Measurements from ENCODE around the gene NOM1.

NOM1 gene

GRCh38 chr7:157017603-157018327 is 68.3 kb downstream of the NOM1 start:
- DNase-seq: no peak

GRCh38 chr7:157018328-157018996 is 69.0 kb downstream of the NOM1 start:
- DNase-seq: no peak

DNA sequence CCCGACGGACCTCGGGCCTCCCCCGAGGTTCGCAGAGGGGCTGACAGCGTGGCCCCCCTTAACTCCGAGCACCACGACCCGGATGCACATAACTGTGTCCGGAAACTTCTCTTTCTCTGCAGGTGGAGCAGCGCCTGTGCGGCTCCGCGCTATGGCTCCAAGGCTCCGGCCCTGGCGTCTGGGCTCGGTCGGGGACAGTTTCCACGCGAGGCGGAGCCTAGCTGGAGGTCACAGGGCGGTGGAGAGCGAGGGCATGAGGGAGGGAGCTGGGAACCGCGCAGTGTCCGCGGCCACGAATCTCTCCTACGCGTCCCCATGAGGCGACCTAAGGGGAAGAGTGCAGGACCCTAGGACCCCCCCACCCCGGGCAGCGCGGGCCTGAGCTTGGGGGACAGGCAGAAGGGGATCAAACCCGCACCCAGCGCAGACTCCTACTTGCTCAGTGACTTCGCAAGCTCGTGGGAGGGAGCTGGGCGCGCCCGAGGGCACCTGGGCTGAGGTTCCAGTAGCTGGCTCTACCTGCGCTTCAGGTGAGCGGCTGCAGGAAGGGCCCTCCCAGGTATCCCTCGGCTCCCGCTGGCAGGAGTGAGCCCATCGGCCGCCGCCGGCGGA is 69.6 kb downstream of the NOM1 start:
- no peak for DNase-seq

GRCh38 chr7:157019718-157020451 is 70.4 kb downstream of the NOM1 start:
- DNase-seq: no peak

- no peak for DNase-seq
Measured at GRCh38 chr7:157020514-157021070, 71.1 kb downstream of the NOM1 start.

DNA sequence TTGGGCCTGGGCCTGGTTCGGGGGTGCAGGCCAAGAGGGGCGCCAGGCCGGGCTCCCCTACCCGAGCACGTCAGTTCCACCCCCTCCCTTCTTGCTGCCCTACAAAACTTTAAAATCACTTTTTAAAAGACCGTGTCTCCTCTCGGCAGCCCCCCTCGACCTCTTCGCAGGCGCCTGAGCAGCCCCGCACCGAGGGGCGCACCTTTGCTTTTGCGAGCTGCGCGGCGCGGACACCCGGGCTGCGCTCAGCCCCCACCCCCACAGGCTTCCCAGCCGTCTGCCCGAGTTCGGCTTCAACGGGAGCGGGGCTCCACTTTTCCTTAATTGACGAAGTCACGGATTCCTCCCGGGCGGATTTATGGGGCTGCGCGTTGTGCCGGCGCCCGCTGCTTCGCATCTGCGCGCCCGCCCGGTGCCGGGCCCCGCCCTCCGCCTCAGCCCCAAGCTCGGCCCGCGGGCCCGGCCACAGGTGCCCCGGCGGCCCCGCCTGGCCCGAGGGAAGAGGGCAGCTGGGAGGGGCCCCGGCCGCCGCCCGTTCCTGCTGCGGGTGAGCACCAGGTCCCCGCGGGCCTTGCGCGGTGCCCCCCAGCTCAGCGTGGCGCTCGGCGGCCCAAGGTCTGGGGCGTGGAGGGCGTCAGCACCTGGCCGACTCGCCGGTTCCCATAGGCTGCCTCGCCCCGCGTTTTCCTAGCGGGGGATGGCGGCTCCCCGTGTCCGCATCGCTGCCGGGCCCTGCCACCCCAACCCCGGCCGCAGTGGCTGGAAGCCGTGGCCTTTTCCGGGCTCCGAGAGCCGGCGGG is 71.8 kb downstream of the NOM1 start:
- DNase-seq: no peak

DNA sequence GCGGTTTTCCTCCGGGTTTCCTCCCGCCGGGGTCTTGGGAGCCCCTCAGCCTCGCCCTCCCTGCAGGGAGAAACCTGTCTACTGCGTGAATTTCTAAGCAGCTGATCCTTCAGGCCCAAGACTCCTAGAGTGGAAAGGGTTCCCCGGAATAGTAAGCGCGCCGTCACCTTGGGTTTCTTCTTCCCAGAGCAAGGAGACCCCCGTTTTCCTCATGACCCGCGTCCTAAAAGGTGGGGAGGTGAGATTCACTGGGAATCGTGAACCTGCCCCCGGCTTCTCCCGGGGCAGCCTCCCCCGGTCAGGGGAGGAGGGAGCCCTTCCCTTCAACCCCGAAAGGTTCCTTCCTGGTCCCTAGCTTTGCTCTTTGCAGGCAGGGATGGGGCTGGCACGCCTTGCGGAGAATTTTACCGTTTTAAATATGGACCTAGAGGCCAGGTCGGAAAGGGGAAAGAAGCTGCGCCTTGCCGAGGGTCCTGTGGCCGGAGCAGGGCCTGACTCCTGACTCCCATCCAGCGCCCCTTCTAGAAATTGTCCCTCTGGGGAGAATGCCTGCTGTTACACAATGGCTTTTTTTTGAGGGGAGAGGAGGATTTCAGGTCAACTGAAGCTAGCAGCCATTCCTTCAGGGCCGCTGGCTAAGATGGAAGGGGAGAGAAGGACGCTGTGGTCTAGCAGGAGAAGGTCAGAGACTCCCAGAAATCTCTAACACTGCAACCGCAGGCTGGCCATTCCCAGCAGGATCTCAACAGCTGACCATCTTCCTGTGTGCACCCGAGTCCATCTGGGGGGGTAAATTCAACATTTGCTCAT is 72.6 kb downstream of the NOM1 start:
- no peak for DNase-seq
